Ascending aorta (tissue), 2 donors: ENCODE data around the gene RPL13. TPM values are rescaled to one million over a fixed set of nuclear protein-coding genes. Genes with fewer than 3 reads are reported as not detected.

ENCODE experiments used
- DNase-seq, 2 donors: peaks; one replicate each; pipeline ENCODE4 v3.0.0-alpha.2; 2019; ENCODE audit warnings: low spot score in 2 of 2
- H3K27ac ChIP-seq, 2 donors: fragments of 200-600 bp; sonication (generic); one replicate each; pipeline ENCODE4 v1.5.1; 2016 to 2017; ENCODE audit warnings: mild to moderate bottlenecking in 1 of 2
- H3K27me3 ChIP-seq: fragments of 200-600 bp; sonication (generic); one replicate; pipeline ENCODE4 v1.5.1; 2017
- H3K36me3 ChIP-seq, 2 donors: fragments of 200-600 bp; sonication (generic); one replicate each; pipeline ENCODE4 v1.5.1; 2016
- H3K4me1 ChIP-seq, 2 donors: fragments of 200-600 bp; sonication (generic); one replicate each; pipeline ENCODE4 v1.5.1; 2016 to 2017; ENCODE audit warnings: mild to moderate bottlenecking in 1 of 2
- H3K4me3 ChIP-seq, 2 donors: fragments of 200-600 bp; sonication (generic); one replicate each; pipeline ENCODE4 v1.5.1; 2016 to 2017; ENCODE audit warnings: mild to moderate bottlenecking in 1 of 2
- H3K9me3 ChIP-seq, 2 donors: fragments of 200-600 bp; sonication (generic); one replicate each; pipeline ENCODE4 v1.5.1; 2016
- CTCF ChIP-seq, 3 experiments: fragments of 200-600 bp in 2 of 3; fragments of 450-650 bp in 1 of 3; sonication (generic) in 2 of 3; IDR thresholded peaks; one replicate each; pipeline ENCODE4 v1.5.1; 2016 to 2019; ENCODE audit warnings: antibody characterized with exemption in 3 of 3, mild to moderate bottlenecking in 1 of 3, moderate library complexity in 1 of 3
- intact Hi-C: fragments of 100-400 bp; cut with DNase I; formaldehyde crosslinking; loops from one replicate; pipeline ENCODE4 v1.15.1; 2023
- total RNA-seq: library from RNA; depleted of rRNA; stranded (reverse); fragments of >200 nt; gene quantifications from one replicate; pipeline ENCODE4 v1.1.0, GENCODE V29; 2016

RPL13 gene
- total RNA-seq, 1 donor from 2014 or later, result 8,360 TPM

DNA sequence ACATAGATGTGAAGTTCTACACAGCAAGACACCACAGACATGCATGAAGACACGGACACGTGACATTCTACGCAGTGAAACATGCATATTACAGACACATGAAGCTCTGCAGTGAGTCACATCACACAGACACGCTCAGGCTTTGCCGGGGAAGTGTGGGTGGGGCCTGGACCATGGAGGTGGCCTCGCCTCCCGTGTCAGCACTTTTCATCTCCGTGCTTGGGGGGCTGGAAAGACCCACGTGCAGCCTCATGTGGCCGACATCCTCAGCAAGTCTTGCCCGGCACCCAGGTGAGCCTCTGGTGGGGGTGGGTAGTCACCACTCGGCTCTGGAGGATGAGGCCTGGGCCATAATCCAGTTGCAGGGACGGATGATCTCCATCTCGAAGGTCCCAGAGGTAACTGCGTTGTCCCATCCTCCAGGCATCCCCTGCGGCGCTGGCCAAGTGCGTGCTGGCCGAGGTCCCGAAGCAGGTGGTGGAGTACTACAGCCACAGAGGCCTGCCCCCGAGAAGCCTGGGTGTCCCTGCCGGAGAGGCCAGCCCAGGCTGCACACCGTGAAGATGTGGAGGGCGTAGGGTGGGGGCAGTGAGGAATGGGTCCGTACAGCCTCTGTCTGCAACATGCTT, 35.7 kb downstream of the RPL13 start:
- Histone ChIP-seq H3K4me1 (no peaks in the 10 kb centered on the region), H3K27ac (no peak overlapping the region), H3K9me3 (no peaks in the 10 kb centered on the region), H3K4me3 (no peak overlapping the region), H3K36me3 (no peaks in the 10 kb centered on the region), H3K27me3 (no peaks in the 10 kb centered on the region)
- DNase-seq, result no peak
- intact Hi-C loops, result no loop called here
- no peak for TF ChIP-seq CTCF (IDR thresholded peaks at IDR 0.05)

DNA sequence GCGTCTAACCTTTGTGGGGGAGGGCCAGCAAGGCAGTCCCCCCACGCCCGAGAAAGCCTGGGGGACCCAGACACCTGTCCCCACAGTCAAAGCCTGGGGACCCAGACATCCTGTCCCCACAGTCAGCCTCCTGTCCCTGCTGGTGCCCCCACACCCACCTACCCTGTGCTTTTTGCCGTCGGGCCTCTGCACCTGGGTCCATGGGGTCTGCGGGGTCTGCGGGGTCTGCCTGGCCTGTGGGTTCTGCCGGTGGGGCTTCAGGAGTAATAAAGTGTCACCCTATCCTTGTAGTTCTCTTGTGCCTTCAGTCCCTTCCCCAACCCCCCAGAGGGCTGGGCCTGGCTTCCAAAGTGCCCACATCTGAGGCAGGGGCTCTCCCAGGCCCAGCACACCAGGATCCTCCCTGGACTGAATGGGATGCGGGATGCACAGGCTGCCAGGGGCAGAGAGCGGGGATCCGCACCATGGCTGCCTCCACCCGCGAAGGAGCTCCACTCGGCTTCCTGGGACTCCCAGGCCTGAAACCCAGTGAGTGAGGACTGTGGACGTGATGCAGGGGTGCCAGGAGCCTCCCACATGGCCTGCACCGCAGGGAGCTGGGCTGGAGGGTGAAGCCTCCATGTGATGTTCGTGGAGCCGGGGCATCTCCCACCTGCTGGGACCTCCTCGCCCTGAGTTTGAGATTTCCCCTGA, 36.6 kb downstream of the RPL13 start:
- Histone ChIP-seq H3K4me1 (no peaks in the 10 kb centered on the region), H3K27ac (no peak overlapping the region), H3K36me3 (no peaks in the 10 kb centered on the region), H3K4me3 (no peak overlapping the region), H3K9me3 (no peaks in the 10 kb centered on the region), H3K27me3 (no peaks in the 10 kb centered on the region)
- no peak for DNase-seq
- intact Hi-C loops, result no loop called here
- TF ChIP-seq CTCF (IDR thresholded peaks at IDR 0.05), result no peak

DNA sequence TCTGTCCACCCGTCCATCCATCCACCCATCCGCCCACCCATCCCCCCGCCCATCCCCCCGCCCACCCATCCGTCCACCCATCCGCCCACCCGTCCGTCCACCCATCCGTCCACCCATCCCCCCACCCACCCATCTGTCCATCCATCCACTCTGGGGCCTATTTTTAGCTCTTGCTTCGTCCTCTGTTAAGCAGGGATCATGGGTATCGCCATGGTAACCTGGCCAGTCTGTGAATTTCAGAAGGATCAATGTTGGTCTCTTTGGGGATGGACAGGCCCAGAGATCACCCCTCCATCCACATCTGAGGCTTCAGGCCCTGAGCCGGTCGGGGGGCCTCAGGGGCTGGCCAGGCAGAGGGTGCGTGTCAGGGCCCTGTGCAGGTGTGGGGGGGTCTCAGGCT, 37.7 kb downstream of the RPL13 start:
- Histone ChIP-seq H3K4me3 (no peak overlapping the region), H3K36me3 (no peaks in the 10 kb centered on the region), H3K9me3 (no peaks in the 10 kb centered on the region), H3K27me3 (no peaks in the 10 kb centered on the region), H3K4me1 (no peaks in the 10 kb centered on the region), H3K27ac (no peak overlapping the region)
- no peak for DNase-seq
- intact Hi-C loops, result no loop called here
- no peak for TF ChIP-seq CTCF (IDR thresholded peaks at IDR 0.05)

GRCh38 chr16:89599451-89599858, 39.0 kb downstream of the RPL13 start:
- H3K27me3 ChIP-seq, result no peaks in the 10 kb centered on the region
- no peak overlapping the region for H3K27ac ChIP-seq
- TF ChIP-seq CTCF (IDR thresholded peaks at IDR 0.05), result no peak
- H3K9me3 ChIP-seq, result no peaks in the 10 kb centered on the region
- intact Hi-C loops, result no loop called here
- no peak overlapping the region for H3K4me3 ChIP-seq
- H3K4me1 ChIP-seq, result no peaks in the 10 kb centered on the region
- DNase-seq, result no peak
- H3K36me3 ChIP-seq, result no peaks in the 10 kb centered on the region

GRCh38 chr16:89599902-89600301, 39.4 kb downstream of the RPL13 start:
- Histone ChIP-seq H3K36me3 (no peaks in the 10 kb centered on the region), H3K9me3 (no peaks in the 10 kb centered on the region), H3K27ac (no peak overlapping the region), H3K27me3 (no peaks in the 10 kb centered on the region), H3K4me3 (no peak overlapping the region), H3K4me1 (no peaks in the 10 kb centered on the region)
- intact Hi-C loops, result no loop called here
- no peak for TF ChIP-seq CTCF (IDR thresholded peaks at IDR 0.05)
- no peak for DNase-seq
